GM18861 (cell line): ENCODE data around the gene TCP11L2.

Experiments
- ATAC-seq: cut with Tn5 transposase; IDR thresholded peaks from one replicate; pipeline ENCODE4 v1.9.1; 2021; ENCODE audit not compliant: unreplicated experiment

Gene TCP11L2

DNA sequence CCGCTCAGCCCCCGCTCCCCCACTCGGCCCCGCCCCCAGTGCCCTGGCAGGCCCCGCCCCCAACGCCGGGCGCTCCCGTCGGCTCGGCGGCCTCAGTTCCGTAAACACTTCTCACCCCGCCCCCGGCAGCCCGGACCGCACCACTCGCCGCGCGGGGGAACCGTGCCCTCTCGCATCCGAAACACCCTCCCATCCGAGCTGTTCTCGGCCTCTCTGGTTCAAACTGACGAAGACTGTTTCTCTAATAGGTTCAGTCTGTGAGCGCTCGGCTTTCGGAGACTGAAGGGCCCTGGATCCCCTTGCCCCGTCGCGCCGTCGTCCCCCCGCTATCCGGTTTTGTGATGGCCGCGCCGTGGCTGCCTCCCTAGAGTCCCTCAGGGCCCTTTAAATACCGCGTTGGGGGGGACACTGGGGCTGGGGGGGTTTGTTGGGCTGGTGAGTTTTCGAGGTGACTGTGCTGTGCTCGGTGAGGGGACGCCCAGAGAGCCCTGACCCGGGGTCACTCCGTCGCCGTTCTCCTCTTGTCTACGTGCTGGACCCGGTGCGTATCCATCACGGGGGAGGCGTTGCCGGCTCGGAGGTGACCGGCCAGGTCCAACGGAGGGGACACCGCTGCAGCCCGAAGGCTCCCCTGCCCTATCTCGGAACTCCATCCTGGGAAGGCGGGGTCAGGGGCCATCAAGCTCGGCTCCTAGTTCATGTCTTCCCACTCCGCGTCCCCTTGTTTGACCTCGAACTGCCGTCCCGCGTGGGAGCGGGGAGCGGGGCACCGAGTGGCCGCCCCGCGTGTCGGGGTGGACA, at the start of gene TCP11L2:
TCP11L2 (plus strand) TSS at position 333 of the 801 bp plus-strand sequence. CDS start 8,343 bp downstream, outside the sequence.
- ATAC-seq, result peak; percentile 35

DNA sequence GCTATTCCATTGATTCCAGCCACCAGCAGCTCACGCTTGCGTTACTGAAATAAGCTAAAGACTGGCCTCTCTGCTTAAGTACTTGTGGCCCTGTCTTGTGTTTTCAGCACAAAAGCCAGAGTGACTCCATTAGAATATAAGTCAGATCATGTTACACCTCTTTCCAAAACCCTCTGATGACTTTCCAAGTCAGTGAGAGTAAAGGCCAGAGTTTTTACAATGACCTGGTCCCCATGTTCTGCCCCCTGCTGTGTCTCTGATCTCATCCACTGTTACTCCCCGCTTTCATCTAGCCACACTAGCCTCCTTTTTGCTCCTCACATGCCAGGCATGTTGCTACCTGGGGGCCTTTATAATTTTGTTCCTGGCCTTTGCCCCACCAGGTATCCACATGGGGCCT, 47.8 kb upstream of the TCP11L2 start:
- no peak for ATAC-seq

DNA sequence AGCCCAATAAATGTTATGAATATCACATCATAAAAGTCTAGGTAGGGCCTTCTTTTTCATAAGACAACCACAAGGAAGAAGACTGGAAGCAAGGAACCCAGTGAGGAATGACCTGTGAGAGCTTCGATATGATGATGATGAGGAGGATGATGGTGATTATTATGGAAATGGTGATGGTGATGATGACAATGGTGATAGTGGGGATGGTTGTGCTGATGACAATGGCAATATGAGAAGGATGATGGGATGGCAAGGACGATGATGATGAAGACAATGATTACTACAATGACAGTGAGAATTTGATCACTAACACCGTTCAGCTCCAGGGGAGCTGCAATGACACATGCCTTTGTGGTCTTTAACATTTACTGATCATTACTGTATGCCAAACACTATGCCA, 47.0 kb upstream of the TCP11L2 start:
- ATAC-seq, result no peak

DNA sequence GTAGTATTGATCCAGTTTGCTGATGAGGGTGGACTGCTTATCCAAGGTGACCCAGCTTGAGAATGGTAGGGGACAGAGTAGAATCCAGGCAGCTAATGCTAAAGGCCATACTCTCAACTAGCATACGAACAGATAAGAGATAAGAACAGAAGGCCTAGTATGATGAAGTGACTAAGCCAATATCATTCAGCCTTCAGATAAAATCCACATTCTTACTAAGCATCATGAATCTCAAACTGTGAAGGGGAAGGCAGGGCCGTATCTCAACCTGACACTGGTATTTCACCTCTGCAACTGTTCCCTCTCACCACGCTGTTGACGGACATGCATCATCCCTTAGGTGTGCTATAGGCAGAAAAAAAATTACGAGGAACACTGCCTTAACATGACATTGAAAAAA, 46.6 kb upstream of the TCP11L2 start:
- no peak for ATAC-seq

DNA sequence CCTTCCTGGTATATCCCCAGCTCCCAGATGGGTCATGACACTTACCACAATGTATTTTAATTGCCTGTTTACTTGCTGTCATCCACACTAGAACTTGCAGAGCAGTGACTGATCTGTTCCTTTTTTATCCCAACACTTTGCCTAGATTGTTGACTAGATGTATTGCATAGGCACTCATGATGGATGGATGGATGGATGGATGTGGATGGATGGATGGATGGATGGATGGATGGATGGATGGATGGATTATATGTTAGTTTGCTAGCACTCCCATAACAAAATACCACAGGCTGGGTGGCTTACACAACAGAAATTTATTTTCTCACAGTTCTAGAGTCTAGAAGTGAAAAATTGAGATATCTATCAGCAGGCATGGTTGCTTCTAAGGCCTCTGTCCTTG, 46.0 kb upstream of the TCP11L2 start:
- ATAC-seq, result no peak

DNA sequence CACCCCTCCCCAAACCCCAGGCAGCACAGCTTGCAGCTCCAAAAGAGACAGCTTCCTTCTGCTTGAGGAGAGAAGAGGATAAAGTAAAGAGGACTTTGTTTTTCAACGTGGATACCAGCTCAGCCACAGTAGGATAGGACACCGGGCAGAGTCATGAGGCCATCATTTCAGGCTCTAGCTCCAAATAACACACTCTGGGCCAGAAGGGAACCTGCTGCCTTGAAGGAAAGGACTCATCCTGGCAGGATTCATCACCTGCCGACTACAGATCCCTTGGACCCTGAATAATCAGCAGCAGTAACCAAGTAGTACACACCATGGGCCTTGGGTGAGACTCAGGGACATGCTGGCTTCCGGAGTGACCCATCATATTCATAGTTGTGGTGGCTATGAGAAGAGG, 44.3 kb upstream of the TCP11L2 start:
- ATAC-seq, result no peak

DNA sequence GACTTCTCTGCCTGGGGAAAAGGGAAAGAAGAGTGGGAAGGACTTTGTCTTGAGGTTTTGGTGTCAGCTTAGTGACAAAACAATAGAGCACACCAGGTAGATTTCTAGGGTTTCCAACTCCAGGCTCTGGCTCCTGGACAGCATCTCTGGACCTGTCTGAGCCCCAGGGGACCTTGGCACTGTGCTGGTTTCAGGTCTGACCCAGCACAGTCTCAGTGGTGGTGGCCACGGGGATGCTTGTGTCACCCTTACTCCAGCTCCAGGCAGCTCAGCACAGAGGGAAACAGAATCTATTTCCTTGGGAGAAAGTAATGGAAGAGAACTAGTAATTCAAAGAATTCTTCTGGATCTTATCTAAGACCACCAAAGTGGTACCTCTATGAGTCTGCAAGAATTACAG, 43.6 kb upstream of the TCP11L2 start:
- ATAC-seq, result no peak

DNA sequence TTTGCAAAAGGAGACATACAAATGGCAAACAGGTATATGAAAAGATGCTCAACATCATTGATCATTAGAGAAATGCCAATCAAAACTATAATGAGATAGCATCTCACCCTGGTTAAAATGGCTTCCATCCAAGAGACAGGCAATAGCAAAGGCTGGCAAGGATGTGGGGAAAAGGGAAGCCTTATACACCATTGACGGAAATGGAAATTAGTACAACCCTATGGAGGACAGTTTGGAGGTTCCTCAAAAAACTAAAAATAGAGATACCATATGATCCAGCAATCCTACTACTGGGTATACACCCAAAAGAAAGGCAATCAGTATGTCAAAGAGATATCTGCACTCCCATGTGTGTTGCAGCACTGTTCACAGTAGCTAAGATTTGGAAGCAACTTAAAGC, 37.4 kb upstream of the TCP11L2 start:
- ATAC-seq, result no peak

DNA sequence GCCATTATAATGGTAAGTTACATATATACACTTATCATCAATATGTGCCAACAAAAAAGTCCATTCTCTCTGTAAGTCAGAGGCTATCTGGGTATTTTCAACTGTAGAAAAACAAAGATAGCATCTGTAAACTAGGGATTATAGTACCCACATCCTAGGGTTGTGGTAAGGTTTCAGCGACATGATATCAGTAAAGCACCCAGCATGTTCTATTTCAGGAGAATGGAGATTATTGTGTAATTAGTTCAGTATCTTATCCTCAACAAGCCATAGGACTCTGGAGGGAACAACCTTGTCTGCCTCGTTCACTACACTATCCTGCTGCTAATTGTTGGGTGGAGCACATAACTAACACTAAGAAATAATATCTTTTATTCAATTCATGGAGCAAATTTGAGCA, 35.0 kb upstream of the TCP11L2 start:
- ATAC-seq, result no peak

DNA sequence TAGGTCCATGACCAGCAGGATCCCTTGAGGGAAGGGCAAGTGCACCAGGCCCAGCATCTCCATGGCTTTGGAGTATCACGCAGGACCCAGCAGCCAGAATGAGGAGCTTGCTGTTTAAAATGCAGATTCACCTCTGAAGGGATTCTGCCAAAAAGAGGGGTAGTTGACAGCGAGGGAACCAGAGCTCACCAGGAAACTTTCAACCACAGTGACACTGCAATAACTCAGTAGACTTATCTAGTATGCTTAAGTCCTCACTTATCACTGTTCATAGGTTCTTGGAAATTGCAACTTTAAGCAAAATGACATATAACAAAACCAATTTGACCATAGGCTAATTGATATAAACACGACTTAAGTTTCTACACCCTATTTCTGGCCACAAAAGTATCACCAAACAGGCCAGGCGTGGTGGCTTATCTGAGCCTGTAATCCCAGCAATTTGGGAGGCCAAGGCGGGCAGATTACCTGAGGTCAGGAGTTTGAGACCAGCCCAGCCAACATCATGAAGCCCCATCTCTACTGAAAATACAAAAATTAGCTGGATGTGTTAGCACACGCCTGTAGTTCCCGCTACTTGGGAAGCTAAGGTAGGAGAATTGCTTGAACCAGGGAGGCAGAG, 33.3 kb upstream of the TCP11L2 start:
- no peak for ATAC-seq

DNA sequence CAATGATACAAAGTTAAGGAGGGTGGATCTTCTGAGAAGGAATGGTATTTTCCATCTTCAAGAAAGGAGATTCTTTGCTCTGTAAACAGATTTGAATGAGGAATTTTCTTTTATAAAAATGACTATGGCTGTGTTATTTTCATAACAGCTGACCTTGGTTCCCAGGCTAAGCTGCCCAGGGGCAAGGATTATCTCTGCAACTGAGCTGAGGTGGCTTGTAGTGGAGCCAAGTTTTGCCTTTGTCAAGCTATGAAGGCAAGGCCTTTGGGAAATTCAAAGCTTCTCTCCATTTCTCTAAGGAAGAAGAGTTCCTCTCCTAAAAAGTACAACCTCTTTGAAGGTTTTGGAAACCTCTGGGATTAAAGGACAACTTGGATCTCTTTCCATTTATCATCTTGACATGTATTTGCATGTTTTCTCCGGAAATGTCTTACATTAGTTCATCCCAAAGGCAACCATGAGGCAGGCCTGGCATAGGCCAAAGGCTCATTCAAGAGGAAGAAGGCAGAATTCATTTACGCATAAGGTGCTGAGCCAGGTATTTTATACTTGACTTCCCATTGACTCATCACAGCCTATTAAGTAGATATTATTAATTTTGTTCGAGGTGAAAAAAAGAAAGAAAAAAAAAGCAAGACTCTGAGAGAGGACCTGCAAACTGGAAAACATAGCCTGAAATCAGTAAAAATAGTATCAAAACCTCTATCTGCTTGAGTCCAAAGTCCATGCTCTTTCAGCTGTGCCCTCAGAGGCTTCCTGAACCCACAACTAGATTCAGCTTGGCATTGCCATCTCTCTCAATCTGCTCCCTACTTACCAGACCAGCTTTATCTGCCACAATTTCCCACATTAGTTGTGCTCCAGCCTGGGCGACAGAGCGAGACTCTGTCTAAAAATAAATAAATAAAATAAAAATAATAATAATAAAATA, 30.7 kb upstream of the TCP11L2 start:
- ATAC-seq, result no peak

DNA sequence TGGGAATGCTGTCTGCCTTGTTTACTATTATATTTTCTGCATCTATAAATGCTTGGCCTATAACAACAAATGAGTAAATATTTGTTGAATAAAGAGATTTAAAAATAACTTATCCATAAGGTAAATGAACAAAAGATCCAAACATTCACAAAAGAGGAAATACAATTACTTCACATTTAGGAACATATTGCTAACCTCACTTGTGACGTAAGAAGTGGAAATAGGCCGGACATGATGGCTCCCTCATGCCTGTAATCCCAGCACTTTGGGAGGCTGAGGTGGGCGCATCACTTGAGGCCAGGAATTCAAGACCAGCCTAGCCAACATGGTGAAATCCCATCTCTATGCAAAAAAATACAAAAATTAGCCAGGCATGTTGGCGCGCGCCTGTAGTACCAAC, 29.0 kb upstream of the TCP11L2 start:
- no peak for ATAC-seq

DNA sequence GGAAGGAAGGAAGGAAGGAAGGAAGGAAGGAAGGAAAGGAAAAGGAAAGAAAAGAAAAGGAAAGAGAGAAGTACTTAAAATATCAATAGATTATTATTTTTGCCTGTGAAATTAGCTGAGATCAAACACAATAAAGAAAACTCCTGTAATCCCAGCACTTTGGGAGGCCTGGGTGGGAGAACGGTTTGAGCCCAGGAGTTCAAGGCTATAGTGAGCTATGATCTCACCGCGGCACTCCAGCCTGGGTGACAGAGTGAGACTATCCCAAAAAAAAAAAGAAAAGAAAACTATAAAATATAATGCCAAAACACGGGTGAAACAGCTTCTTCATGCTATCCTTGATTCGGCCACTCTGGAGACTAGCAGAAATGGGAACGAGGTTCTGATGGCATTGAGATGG, 28.5 kb upstream of the TCP11L2 start:
- ATAC-seq, result no peak

DNA sequence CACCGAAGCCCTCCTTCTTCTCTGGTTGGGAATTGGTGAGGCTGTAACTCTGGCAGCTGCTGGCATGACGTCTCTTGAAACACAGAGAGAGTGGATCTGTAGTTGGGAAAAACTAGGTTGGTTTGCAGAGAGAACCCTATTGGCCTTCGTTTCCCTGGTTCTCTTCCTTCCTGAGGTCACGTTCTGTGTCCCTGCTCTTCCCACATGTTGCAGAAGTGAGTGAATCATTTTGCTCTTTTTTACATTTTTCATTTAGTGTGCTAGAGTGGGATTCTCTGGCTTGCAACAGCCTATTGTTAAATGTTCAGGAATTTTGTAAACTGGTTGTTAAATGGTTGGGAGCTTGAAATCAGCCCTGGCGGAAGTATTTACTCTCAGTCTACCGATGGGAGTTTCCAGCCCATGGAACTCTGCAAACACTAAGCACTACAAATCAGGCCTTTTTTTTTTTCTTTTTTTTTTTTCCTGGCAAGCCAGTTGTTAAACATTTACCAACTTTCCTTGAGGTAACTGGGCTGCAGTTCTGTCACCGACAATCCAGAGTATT, 27.9 kb upstream of the TCP11L2 start:
- ATAC-seq, result no peak

DNA sequence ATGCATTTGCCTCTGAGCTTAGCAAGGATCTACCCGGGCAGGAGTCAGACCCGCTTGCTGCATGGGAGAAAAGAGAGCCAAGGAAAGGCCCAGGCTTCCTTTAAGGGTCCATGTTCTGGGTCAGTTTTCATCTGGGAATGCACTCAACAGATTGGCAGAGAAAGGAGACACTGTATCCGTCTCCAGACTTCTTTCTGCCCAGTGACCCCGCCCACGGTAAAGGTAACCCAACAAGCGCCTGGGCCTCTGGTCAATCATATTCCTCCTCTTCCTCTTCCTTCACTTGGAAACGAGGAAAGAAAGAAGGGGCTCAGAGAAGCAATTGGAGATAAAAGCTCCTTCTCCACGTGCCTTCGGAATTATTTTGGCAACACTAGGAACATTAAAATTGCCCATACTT, 27.1 kb upstream of the TCP11L2 start:
- ATAC-seq, result no peak

DNA sequence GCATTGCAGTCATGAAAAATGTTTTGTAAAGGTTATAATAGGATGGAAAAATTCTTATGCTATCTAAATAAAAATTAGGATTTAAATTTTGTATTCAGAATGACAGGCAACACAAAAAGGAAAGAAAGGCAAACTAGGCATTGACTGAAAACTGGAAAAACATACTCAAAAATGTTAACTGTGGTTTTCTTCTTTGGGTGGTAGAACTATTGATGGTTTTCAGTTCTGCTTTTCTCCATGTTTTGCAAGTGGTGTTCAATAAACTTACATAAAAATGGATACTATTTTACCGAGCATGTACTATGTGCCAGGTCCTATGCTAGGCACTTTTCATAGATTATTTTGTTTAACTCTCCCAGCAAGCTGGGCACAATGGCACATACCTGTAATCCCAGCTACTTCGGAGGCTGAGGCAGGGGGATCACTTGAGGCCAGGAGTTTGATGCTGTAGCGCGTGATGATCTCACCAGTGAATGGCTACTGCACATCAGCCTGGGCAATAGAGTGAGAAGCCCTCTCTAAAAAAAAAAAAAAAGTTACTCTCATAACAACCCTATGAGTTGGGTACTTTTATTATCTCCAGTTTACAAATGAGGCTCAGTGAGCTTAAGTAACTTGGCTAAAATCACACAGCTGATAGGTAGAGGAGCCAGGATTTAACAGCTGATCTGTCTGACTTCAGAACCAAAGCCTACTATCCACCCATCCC, 26.3 kb upstream of the TCP11L2 start:
- peak; percentile 83 for ATAC-seq

DNA sequence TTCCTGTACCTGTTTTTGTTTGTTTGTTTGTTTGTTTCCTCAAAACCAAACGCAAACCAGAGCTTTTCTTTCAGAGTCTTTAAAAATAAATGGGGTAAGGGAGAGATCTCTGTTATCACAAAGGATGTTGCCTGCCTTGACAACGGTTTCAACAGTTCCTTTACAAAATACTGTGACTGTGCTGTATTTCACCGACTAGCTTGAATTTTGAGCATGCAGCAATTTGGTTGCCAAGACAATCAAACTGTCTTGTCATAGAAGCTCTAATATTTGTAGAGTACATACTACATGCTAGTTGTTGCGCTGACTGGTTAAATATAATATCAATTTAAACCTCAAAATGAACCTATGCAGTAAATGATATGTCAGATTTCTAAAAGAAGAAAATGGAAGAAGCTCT, 22.4 kb upstream of the TCP11L2 start:
- ATAC-seq, result no peak

DNA sequence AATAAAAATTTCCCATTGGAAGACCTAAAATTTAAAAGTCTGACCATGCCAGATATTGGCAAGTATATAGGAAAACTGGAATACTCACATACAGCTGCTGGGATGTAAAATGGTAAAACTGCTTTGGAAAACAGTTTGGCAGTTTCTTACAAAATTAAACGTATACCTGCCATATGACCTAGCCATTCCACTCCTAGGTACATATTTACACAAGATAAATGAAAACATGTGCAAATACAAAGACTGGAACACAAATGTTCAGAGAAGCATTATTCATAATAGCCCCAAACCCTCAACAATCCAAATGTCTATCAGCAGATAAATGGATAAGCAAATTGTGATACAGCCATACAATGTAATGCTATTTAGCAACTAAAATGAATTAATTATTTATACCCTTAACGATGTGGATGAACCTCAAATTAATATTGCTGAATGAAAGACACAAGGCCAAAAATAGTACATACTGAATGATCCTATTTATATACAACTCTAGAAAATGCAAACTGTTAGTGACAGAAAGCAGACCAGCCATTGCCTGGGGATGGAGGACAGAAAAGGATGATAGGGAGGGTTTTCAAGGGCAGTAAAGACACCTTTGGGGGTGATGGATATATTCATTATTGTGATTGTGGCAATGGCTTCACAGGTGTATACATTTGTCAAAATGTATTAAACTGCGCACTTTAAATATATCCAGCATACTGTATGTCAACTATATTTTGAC, 21.3 kb upstream of the TCP11L2 start:
- ATAC-seq, result no peak

DNA sequence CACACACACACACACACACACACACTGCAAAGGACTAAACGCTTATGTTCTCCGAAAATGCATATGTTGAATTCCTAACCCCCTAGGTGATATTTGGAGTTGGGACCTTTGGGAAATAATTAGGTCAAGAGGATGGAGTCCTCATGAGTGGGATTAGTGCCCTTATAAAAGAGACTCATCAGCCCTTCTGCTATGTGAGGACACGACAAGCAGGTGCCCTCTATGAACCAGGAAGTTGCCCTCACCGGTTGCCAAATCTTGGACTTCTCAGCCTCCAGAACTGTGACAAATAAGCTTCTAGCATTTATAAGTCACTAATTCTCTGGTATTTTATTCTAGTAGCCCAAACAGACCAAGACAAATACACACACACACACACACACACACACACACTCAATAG, 20.7 kb upstream of the TCP11L2 start:
- ATAC-seq, result no peak

DNA sequence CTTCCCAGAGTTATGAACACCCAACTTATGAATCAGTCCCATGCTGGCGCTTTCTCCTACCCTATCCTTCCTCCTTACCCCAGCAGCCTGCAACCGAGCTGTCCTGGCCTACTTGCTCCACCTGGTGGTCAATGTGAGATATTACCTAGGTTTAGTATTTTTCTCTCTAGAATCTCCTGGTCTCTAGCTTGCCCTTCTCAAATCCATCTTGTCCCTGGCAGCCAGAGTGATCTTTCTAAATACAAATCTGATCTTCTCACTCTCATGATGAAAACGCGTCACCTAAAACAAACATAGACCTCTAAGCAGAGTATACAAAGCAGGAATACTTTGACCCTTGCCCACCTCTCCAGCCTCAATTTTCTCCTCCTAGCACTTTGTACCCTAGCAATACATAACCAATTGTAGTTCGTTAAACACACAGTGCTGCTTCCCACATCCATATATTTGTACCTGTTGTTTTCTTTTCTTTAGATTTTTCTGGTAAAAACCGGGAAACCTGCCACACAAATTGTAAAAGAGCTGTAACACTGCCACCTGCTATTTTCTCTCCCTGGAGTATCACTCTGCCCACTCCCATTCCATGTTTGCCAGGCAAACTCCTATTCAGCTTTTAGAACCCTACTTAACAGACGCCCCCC, 20.0 kb upstream of the TCP11L2 start:
- no peak for ATAC-seq
